ENCODE measurements around the gene NPAS3.

DNA sequence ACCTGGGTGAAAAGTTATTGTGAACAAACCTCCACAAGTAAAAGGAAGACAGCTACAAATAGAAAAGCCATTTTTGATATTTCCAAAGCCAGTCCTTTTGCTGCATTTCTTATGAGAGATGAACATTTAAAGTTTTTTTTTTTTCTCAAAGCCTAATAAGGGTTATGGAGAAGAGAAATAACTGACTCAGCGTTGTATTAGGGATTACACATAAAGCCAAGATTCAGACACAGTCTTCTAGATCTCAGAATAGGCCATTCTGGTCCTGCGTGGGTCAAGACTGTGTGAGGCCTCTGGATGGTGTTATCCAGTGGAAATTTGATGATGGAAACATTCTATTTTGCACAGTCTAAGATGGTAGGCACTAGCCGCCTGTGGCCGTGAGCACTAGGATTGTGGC is 552.4 kb downstream of the NPAS3 start:
- no peak for TF ChIP-seq CTCF (IDR thresholded peaks at IDR 0.05; ENCODE audit: borderline replicate concordance, extremely low read depth, low read length, poor library complexity, severe bottlenecking)
- TF ChIP-seq EZH2 (IDR thresholded peaks at IDR 0.05; ENCODE audit: borderline replicate concordance, low read depth, low read length, severe bottlenecking), result no peak

Measured in DND-41 (cell line).